Activated CD4-positive, alpha-beta T cell treated with anti-CD3 and anti-CD28 coated beads, Interleukin-2, amount 50 U/mL, for 16 hours (primary cell): ENCODE measurements around the gene EXT2.

Experiments
- DNase-seq: peaks from one replicate; pipeline ENCODE4 v3.0.0-alpha.2; 2020

EXT2 gene

GRCh38 chr11:44208976-44209603 lies 113.6 kb downstream of the EXT2 start:
- peak; percentile 43 for DNase-seq

GRCh38 chr11:44212128-44212527 lies 116.7 kb downstream of the EXT2 start:
- no peak for DNase-seq

- peak; percentile 54 for DNase-seq
These were observed 117.7 kb downstream of the EXT2 start for GRCh38 chr11:44213148-44213547.

DNA sequence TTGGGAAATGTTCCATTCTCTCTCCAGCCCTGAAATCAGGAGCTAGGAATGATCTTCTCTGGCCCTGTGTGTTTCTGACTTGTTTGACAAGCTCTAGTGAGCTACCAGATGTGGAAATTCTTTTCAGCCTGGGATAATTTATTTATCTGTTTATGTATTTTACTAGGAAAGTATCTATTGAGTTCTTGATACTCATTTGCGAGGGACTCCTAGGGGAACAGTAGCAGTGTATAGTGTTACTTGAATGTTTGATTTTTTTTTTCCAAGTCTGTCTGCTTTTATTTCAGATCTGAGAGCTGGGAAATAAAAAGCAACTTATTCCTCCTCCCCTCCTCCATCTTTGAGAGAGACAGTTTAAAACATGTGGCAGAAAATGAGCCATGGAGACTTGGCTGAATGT lies 122.0 kb downstream of the EXT2 start:
- DNase-seq, result no peak

- DNase-seq, result no peak
These were observed 124.6 kb downstream of the EXT2 start for GRCh38 chr11:44219830-44220796.

DNA sequence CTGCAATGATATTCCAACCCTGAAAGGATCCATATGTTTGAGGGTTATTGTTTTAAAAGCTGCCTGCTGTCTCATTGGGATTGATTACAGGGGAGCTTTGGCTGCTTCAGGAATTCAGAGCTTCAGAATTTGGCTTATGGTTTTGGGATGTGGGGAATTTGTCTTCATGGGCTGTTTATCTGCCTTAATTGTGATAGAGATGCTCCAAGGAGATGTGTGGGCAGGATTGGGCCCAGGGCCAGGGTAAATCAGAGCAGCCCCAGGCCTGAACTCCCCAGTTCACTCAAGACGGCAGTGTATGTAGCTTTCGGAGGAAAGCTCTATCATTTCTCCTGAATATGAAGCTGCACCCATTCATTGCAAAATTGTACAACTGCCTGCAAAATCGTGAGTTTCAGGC lies 126.0 kb downstream of the EXT2 start:
- no peak for DNase-seq

DNA sequence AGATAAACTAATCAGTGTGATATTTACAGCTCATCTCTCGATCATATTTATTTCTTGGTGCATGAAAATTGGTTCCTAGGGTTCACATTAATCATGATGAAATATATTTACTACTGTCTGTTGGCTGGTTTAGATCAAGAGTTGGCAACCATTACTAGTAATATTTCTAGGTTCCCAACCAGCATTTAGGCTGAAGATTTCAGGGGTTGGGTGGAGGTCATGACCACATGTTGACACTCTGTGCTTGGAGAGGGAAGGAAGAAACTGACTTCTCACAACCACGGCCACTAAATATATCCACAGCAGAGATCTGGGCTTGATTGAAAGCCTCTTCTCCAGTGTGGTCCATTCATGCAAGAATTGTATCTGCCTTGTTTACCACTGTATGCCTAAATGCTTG lies 126.5 kb downstream of the EXT2 start:
- DNase-seq, result no peak

- DNase-seq, result no peak
These were observed 127.8 kb downstream of the EXT2 start for GRCh38 chr11:44223238-44223637.

GRCh38 chr11:44224867-44225501 lies 129.5 kb downstream of the EXT2 start:
- no peak for DNase-seq

GRCh38 chr11:44226490-44226889 lies 131.0 kb downstream of the EXT2 start:
- DNase-seq, result no peak

DNA sequence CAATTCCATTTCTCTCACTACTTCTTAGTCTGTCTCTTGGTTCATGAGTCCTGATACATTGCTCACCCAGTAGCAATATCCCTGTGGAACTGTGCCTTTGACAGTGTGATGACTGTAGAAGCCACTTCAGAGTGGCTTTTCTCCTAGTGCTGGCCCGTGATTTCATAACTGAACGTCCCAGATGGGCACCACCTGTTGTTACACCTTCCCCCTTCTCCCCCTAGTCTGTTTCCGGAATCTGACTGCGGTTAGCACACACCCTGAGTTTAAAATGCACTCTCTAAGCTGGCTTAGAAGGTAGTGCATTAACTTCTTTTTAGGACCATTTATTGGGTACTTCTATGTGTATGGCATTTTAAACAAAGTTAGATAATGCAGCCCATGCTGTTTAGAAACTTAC lies 131.5 kb downstream of the EXT2 start:
- no peak for DNase-seq

DNA sequence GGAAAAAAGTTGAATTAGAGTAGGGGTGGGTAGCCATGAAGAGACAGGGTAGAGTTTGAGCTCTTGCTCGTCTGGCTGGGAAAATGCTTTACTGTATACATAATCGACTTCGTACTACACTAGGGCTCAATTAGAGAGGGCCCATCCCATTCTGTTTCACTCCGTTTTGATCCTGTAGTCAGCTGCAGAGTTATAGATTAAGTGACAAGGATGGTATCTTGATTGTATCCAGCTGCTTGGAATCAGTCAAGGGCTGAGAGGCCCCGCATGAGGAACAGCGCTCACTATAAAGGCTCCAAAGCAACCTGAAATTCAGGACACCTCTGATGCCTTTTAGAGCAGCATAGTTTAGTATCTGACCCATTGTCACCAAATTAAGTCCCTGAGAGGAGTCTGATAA lies 132.9 kb downstream of the EXT2 start:
- no peak for DNase-seq

DNA sequence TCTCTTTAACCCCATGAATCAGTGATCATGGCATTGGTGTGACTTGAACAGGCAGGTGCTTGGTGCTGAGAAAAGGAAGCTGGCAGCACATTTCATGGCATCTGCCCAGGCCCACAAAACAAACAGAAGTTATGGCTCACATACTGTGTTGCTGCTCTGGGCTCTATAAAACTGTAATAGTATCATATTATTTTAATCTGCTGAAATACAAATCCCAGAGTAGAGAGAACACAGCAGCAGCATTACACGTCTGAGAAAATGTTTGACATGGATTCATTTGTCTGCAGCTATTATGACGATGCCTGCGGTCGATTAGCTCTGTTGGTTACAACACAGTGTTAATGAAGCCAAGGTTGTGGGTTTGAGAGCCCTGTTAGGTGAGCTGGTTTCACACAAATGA lies 133.6 kb downstream of the EXT2 start:
- no peak for DNase-seq

DNA sequence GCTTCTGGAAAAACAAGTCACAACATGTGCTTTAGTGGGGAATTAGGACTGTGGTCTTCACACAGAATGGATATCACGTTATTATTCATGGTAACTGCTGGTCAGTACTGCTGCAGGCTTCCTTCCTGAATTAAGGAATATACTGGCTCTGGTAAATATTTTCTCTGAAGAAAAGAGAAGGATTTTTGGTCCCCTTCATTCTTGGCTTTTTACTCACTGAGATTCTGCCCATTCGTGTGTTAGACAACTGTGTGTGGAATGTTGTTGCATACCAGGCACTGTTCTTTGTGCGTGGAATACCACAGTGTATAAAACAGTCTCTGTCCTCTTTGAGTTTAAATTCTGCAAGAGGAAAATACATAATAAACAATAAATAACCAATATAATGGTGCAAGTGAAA lies 134.1 kb downstream of the EXT2 start:
- DNase-seq, result no peak

DNA sequence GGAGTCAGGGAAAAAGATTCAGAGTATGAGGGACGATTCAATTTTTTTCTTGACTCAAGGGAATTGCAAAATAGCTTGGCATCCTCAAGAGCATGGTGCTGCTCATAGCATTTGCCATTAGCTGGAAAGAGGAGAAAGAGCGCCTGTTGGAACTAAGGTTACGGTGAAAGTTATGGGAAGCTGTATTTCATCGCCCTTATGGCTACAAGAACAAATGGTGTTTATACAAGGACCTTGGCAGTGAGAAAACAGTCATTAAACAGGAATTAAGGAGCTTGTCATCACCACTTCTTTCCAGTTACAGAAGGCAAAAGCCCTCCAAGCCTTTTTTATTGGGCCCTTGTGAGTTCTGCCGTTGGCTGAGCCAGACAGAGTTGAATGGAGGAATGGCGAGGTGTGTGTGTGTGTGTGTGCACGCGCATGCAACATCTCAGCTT lies 140.3 kb downstream of the EXT2 start:
- DNase-seq, result no peak

- DNase-seq, result no peak
These were observed 140.8 kb downstream of the EXT2 start for GRCh38 chr11:44236296-44236695.

- no peak for DNase-seq
These were observed 141.7 kb downstream of the EXT2 start for GRCh38 chr11:44237156-44237555.

DNA sequence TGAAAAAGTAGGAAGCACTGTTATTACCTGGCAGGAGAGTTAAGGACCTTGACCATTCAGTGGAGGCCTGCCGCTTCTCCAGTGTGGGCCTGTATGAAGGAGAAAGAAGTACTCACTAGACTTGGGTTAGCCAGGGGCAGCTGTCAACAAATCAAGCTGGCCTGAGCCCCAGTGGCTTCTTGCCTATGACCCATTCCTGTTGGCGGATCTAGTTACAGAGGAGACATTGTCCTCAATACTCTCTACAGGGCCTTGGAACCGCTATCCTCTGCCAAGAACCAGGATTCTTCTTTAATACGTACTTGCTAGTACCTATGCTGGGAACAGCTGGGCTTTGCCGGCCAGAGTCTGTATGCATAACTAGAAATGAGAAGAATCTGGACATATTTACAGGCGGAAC lies 146.4 kb downstream of the EXT2 start:
- DNase-seq, result no peak

GRCh38 chr11:44243086-44243485 lies 147.6 kb downstream of the EXT2 start:
- DNase-seq, result no peak

DNA sequence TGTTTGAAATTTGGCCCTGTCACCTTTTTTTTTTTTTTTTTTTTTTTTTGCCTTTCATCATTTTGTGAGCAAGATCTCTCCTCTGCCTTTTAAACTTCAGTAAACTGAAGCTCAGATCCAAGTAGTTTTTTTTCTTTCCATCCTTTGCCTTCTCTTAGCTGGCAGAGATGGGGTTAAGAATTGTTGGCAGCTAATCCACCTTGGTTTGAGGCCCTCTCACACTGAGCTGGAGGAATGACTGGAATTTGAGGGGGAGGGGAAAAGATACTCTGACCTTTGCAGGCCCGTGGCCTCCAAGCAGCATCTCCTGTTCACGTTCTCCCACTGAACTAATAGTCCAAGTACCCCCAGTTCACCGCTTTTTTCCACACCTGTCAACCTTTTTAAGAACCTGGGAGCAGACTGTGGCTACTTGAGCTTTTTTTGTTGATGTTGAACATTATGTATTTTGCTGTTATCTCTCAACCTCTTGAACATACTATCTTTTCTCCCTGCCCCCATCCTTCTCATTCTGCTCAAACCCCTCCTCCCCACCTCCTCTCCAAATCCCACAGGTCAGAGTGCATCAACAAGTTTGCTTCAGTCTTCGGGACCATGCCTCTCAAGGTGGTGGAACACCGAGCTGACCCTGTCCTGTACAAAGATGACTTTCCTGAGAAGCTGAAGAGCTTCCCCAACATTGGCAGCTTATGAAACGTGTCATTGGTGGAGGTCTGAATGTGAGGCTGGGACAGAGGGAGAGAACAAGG lies 148.3 kb downstream of the EXT2 start:
- DNase-seq, result no peak

GRCh38 chr11:44244639-44245310 lies 149.3 kb downstream of the EXT2 start:
- no peak for DNase-seq

DNA sequence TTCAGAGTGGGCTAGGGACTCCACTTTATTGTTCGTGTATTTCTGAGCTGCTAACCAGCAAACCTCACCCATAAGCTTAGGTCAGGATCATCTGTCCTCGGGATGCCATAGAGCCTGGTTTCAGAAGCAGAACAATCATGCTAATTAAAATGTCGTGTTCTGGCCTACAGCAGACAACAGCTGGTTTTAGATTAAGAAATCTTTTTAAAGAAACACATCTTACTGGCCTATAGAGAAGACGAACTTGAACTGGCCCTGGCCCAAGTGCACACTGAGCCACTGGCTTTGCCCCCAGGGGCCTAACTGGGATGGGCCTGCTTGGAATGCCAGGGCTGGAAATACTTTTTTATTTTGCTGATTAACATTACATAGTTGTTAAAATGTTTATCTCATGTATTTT lies 151.2 kb downstream of the EXT2 start:
- DNase-seq, result no peak

DNA sequence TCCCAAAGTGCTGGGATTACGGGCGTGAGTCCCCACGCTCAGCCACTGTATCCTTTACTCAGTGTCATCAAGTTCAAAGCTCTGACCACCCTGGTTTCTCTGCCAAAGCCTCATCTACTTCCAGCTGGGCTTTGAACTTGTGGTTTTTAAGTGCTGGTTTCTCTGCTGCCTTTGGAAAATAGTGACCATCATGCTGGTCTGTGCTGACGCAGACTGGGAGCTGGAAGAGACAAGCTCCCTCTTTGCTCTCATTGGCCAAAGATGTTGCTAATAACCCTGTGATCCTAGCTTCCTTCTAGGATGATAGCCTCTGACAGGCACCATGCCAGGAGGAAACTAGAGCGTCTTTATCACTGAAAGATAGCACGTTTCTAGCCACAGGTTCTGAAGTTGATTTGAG lies 152.0 kb downstream of the EXT2 start:
- no peak for DNase-seq
